ENCODE measurements around the gene TXNDC2. TPM values are rescaled to one million over a fixed set of nuclear protein-coding genes. Genes with fewer than 3 reads are reported as not detected.

TXNDC2 gene
- total and polyA plus RNA-seq, 9 of the 15 experiments (the other 6 are each of a cell fraction or from before 2014, with no cell fraction given), result 1.2 to 4.9 (median 2.3) TPM

- no peak for TF ChIP-seq USF1 (CRISPR knock-in tag; IDR thresholded peaks at IDR 0.05)
- TF ChIP-seq ZFP30 (CRISPR knock-in tag; IDR thresholded peaks at IDR 0.05; ENCODE audit: borderline replicate concordance), result no peak
- TF ChIP-seq KAT7 (CRISPR knock-in tag; IDR thresholded peaks at IDR 0.05; ENCODE audit: borderline replicate concordance), result 0 out of 2 replicates have a peak, but pooled peaks have one; percentile 48
- no peak; the same call in 1 of the 2 replicates for TF ChIP-seq MYBL2 (IDR thresholded peaks at IDR 0.05; ENCODE audit: low read depth)
- no peak for TF ChIP-seq MYBL2 (CRISPR knock-in tag; IDR thresholded peaks at IDR 0.05; ENCODE audit: borderline replicate concordance)
- TF ChIP-seq PHB2 (IDR thresholded peaks at IDR 0.05; ENCODE audit: low read depth), result no peak
- peak; percentile 58; the same call in 1 of the 2 replicates for TF ChIP-seq SREBF1 (IDR thresholded peaks at IDR 0.05; ENCODE audit: borderline replicate concordance, low read depth, low read length)
- no peak for TF ChIP-seq PCBP2 (IDR thresholded peaks at IDR 0.05; ENCODE audit: low read depth, low read length, poor library complexity, severe bottlenecking)
- peak; percentile 26 for TF ChIP-seq NEUROD1 (IDR thresholded peaks at IDR 0.05; ENCODE audit: borderline replicate concordance, low read depth, low read length, partially characterized antibody)
- no peak for TF ChIP-seq SREBF2 (CRISPR knock-in tag; IDR thresholded peaks at IDR 0.05)
- TF ChIP-seq RNF219 (CRISPR knock-in tag; IDR thresholded peaks at IDR 0.05), result 0 out of 2 replicates have a peak, but pooled peaks have one; percentile 70
- no peak for TF ChIP-seq POLR2AphosphoS5 (IDR thresholded peaks at IDR 0.05; ENCODE audit: control insufficient read depth, insufficient read depth, low read depth, low read length)
- no peak for TF ChIP-seq ZFPM2 (CRISPR knock-in tag; IDR thresholded peaks at IDR 0.05)
- TF ChIP-seq ZNF23 (CRISPR knock-in tag; IDR thresholded peaks at IDR 0.05), result 0 out of 2 replicates have a peak, but pooled peaks have one; percentile 36
- no peak for TF ChIP-seq RFX5 (IDR thresholded peaks at IDR 0.05; ENCODE audit: low read depth, low read length)
- TF ChIP-seq ZNF445 (CRISPR knock-in tag; IDR thresholded peaks at IDR 0.05; ENCODE audit: low read depth), result no peak
- TF ChIP-seq ZNF717 (CRISPR knock-in tag; IDR thresholded peaks at IDR 0.05), result no peak
- TF ChIP-seq CTCFL (IDR thresholded peaks at IDR 0.05; ENCODE audit: borderline replicate concordance, insufficient read depth, low read depth, low read length, poor library complexity, severe bottlenecking), result no peak
- peak; percentile 66 to 72; a peak in 3 of 4 replicates for TF ChIP-seq NRF1 (conservative IDR thresholded peaks at IDR 0.05 in 1 of 2, IDR thresholded peaks at IDR 0.05 in 1 of 2)
- no peak for TF ChIP-seq NCOA4 (IDR thresholded peaks at IDR 0.05; ENCODE audit: partially characterized antibody)
- no peak for TF ChIP-seq WHSC1 (IDR thresholded peaks at IDR 0.05; ENCODE audit: low read length)
These were observed 36.1 kb upstream of the TXNDC2 start (continued) for GRCh38 chr18:9849407-9850283.

Data from K562 (cell line).